Activated effector memory CD4-positive, alpha-beta T cell treated with Interleukin-2 at 50 U/mL for 16 hours (primary cell): ENCODE data around the gene SERPIND1.
"Not testable (repeated sequence)": the region's sequence is repeated elsewhere in the genome, so short reads cannot be mapped to it uniquely, and the experiment has no call there.

Source experiments
- DNase-seq: peaks from one replicate; pipeline ENCODE4 v3.0.0-alpha.2; 2020

SERPIND1 gene

GRCh38 chr22:20748082-20748481 is 25.8 kb upstream of the SERPIND1 start:
- DNase-seq, result no peak

DNA sequence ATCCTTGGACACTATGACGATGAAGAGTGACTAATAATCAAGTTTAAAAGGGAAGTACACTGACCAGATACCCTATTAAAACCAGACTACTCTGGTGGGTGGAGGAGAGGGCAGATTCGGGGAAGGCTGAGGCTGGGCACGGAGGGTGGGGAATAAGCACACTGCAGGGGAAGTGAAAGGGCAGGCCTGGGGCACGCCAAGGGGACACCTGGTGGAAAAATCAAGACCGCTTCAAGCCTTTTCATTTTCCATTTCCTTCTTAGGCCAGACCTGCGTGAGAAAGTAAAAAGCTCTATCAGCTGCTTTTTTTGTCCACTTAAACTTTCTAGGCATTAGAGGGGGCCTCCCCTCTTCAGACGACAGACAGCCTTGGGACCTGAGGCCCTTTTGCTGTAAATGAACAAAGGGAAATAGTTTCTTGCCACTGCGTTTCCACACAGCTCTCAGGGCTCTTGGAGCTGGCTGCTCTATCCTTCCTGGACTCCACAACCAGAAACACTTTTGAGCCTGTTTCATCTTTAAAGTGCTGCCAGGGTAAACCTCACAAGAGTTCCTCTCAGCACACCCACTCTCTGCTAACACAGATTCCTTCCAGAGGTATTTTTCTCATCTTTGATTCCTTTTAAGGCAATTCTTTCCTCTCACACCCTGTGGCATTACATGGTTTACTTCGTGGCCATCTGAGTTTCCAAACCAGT is 25.0 kb upstream of the SERPIND1 start:
- no peak for DNase-seq

DNA sequence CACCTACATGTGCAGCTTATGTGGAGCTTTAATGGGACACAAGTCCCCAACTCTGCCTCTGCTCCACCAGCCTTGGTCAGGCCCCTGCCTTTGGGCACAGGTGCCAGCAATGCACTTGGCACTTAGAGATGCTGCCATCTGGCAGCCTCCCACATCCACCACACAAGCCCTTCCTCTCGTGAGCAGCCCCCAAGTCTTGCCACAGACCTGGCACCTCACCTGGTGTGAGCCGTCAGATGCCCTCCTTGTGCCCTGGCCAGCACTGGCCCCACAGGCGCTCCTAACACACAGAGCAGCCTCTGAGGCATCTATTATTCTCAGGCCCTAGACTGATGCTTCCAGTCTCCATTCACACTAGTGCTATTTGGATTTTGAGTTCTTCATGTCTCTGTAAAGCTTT is 24.5 kb upstream of the SERPIND1 start:
- DNase-seq, result no peak

GRCh38 chr22:20750461-20751184 is 23.3 kb upstream of the SERPIND1 start:
- peak; percentile 5 for DNase-seq

DNA sequence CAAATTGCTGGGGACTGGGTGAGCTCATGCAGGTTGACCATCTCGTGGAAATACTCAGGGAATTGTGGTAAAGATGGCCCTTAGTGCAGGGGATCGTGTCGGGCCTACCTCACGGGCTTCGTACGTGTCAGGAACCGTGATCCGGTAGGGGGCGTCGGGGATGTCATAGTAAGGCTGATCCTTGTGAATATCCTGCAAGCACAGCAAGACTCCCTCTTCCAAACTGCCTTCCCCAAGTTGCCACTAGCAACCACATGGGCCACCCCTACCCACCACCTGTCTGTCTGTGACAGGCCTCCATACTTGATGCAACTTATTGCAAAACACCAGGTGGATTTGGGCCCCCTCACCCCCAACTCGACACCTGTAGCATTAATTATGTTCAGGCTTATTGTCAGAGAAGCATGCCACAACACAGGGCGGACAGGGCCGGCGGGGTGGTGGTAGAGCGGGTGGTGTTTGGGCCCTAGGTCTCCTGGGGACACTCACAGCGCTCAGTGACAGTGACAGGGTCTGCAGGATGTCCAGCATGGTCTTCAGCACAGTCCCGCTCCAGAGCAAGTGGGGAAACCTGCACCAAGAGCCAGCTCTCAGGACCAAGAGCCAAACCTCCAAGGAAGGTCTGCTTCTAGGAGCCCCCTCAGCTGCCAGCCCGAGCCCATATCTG is 22.6 kb upstream of the SERPIND1 start:
- no peak for DNase-seq

- no peak for DNase-seq
These were observed 21.7 kb upstream of the SERPIND1 start for GRCh38 chr22:20752104-20752741.

GRCh38 chr22:20752873-20753272 is 21.0 kb upstream of the SERPIND1 start:
- DNase-seq, result no peak

- DNase-seq, result no peak
These were observed 17.1 kb upstream of the SERPIND1 start for GRCh38 chr22:20756846-20757245.

GRCh38 chr22:20758688-20759087 is 15.2 kb upstream of the SERPIND1 start:
- no peak for DNase-seq

DNA sequence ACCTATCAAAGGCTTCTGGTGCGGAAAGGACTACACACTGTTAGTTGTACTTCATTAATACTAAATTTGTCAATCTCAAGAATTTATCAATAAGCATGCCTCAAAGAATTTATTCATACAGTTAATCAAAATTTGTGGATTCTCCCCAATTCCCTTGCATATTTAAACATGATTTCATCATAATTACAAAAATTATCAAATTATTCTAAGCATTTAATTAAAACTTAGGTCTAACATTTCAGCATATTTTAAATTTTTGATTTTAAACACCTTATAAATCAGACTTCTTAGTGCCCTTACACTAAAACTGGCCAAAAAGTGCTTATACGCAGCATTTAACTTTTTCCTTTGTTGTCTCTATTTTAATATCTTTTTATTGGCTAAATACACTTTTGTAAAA is 13.8 kb upstream of the SERPIND1 start:
- no peak for DNase-seq

DNA sequence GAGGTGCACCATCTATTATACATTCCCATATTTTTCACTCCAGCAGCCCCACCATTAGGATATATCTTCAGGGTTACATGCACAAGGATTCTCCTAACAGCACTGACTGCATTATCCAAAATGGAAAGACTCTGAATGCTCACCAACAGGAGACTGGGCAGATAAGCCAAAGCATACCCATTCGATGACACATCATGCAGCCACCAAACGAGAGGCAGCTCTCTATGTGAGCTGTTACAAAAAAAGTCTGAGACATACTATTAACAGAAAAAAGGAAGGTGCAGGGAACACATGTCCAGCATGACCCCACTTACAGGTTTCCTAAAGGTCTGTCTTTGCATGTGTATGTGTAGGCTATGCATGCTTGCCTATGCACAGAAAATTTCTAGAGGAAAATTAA is 12.4 kb upstream of the SERPIND1 start:
- DNase-seq, result no peak

GRCh38 chr22:20762233-20762796 is 11.6 kb upstream of the SERPIND1 start:
- DNase-seq, result no peak

GRCh38 chr22:20763630-20764470 is 10.1 kb upstream of the SERPIND1 start:
- DNase-seq, result no peak

DNA sequence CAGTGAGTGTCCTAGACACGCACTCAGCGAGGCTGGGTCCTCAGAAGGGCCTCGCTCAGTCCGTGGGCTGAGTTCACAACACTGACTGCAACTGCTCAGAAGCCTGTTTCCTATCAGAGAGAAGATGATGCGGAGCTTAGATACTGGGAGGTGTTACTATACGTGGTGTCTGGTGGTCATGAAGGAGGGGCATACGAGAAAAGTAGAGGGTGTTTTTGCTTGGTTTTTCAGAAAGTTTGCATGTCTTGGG is 9.5 kb upstream of the SERPIND1 start:
- DNase-seq, result no peak

- DNase-seq, result no peak
These were observed 9.2 kb upstream of the SERPIND1 start for GRCh38 chr22:20764729-20765128.

- no peak for DNase-seq
These were observed 8.0 kb upstream of the SERPIND1 start for GRCh38 chr22:20765938-20766337.

DNA sequence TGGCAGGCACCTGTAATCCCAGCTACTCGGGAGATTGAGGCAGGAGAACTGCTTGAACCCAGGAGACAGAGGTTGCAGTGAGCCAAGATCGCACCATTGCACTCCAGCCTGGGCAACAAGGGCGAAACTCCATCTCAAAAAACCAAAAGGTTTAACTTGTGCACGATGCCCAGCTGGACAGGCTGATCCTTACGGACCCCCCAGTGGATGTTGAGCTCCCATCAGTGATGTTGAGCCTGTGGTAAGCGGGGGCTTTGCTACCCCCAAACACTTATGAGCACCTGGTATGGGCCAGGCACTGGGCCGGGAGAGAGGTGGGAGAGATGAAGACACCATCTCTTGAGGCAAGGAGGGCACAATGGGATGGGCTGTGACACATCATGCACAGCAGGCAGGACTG is 7.4 kb upstream of the SERPIND1 start:
- no peak for DNase-seq

DNA sequence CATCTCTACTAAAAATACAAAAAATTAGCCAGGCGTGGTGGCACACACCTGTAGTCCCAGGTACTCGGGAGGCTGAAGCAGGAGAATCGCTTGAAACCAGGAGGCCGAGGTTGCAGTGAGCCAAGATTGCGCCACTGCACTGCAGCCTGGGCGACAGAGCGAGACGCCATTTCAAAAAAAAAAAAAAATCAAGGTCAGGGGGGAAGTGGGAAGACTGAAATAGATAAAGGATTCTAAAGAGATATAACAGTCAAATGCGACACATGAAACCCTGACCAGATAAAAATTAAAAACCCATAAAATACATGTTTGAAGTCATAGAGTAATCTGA is 4.5 kb upstream of the SERPIND1 start:
- not testable (repeated sequence) for DNase-seq

DNA sequence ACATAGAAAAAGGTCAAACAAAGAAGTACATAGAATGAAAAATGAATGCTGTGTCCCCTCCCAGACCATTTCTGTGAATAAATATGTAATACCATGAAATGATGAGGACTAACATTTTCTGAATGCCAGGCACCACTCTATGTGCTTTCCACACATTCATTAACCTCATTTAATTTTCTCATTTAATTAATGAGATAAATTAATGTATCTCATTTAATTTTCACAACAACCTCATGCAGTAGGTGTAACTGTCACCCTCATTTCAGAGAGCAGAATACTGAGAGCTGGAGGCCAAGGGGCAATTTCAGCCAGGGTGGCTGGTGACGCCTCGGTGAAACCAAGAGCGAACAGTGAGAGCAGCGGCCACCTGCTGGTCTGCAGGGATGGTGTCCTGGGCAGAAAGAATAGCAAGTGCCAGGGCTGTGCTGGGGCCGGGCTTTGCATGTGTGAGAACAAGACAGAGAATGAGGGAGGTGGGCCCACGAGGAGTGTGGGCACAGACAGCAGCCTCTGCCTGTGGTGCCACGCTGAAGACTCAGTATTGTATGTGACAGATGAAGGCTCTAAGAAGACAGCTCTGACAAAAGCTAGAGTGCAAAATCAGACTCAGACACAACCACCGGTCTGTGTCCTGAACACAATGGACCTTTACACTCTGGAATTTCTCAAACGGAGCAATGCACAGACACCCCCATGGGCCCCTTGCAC is 1.8 kb upstream of the SERPIND1 start:
- DNase-seq, result no peak

- DNase-seq, result no peak
These were observed 969 bp downstream of the SERPIND1 start for GRCh38 chr22:20774882-20775281.

DNA sequence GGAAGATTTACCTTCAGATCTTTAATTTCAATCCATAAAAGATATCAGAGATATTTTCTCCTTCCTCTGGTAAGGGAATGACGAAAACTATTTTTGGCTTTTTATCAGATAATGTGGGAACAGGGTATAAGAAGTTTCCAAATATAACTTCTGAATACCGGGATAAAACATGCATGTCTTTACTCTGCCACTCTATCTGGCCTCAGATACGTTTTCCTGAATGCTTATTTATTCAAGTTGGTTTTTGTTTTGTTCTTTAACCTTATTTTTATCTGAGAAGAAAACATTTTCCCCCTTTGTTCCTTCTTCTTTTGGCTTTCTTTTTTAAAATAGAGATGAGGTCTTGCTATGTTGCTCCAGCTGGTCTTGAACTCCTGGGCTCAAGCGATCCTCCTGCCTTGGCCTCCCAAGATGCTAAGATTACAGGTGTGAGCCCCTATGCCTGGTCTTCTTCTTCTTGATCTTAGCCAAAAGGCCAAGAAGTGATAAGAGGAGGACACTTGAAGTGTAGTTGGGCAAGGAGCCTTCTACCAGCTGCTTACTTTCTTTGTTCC is 1.5 kb downstream of the SERPIND1 start:
- DNase-seq, result no peak
